K562 (cell line): ENCODE data around the gene STMP1. TPM values are rescaled to one million over a fixed set of nuclear protein-coding genes. Genes with fewer than 3 reads are reported as not detected.

ENCODE experiments used
- ATAC-seq: fragments of 200-7000 bp; cut with Tn5 transposase; 3 replicates; pipeline ENCODE4 v1.9.1; 2020; ENCODE audit warnings: moderate library complexity
- BruUV-seq: library from RNA; stranded (reverse); fragments of 400-500 nt; replicated peaks from 2 replicates; lab custom pipeline; 2021; lab: Mats Ljungman, UMichigan
- CTCF ChIA-PET: fragments of 300-600 bp; formaldehyde crosslinking; extraction: SDS; loops from one replicate; lab custom pipeline; 2021; ENCODE audit warnings: low intra/inter-chr PET ratio; lab: Yijun Ruan, JAX
- POLR2A ChIA-PET: fragments of 300-600, 350-650 bp; sonication (Branson Sonifier 250); formaldehyde crosslinking; extraction: SDS; loops from one replicate; lab custom pipeline; 2021; ENCODE audit warnings: antibody characterized with exemption, inconsistent platforms; lab: Yijun Ruan, JAX
- DNase-seq, 4 experiments: peaks; one replicate each; pipeline versions ENCODE4 v3.0.0 to v3.0.0-alpha.2; 2011 to 2018; ENCODE audit warnings: low spot score in 3 of 4, mixed read lengths in 3 of 4; ENCODE audit errors: extremely low read depth in 1 of 4
- FAIRE-seq: peaks from 2 replicates; lab custom pipeline; 2011; peaks lifted over from hg19 to GRCh38; lab: Jason Lieb, UNC
- H2AFZ ChIP-seq: 2 replicates; pipeline ENCODE4 v1.6.0; 2011; ENCODE audit warnings: low read depth, low read length, control low read depth, inconsistent platforms
- H3K27ac ChIP-seq: fragments of 200-600 bp; 3 replicates; pipeline ENCODE4 v1.8.0; 2011; ENCODE audit warnings: low read depth, mild to moderate bottlenecking, control low read depth, inconsistent platforms, low read length, moderate library complexity, mixed read lengths; ENCODE audit errors: extremely low read depth
- H3K27me3 ChIP-seq, 2 experiments: fragments of 300-600 bp in 1 of 2; 2 replicates in 1 of 2; 3 replicates in 1 of 2; pipeline versions ENCODE4 v1.6.0 to v1.8.0; 2011; ENCODE audit warnings: inconsistent platforms in 2 of 2, low read length in 2 of 2, mild to moderate bottlenecking in 1 of 2, mixed read lengths in 1 of 2, moderate library complexity in 1 of 2; ENCODE audit not compliant: control insufficient read depth in 2 of 2, insufficient read depth in 2 of 2
- H3K36me3 ChIP-seq: fragments of 300-600 bp; 3 replicates; pipeline ENCODE4 v1.8.0; 2011; ENCODE audit warnings: mild to moderate bottlenecking, low read length, inconsistent platforms; ENCODE audit not compliant: control insufficient read depth, insufficient read depth
- H3K4me1 ChIP-seq, 2 experiments: fragments of 200-600 bp in 1 of 2; replicated peaks in 1 of 2; 2 replicates in 1 of 2; 3 replicates in 1 of 2; pipeline versions ENCODE4 v1.5.1 to v1.8.0; 2011; ENCODE audit warnings: inconsistent platforms in 2 of 2, low read length in 2 of 2, mild to moderate bottlenecking in 1 of 2, mixed read lengths in 1 of 2, moderate library complexity in 1 of 2; ENCODE audit not compliant: control insufficient read depth in 2 of 2, insufficient read depth in 2 of 2
- H3K4me2 ChIP-seq: 2 replicates; pipeline ENCODE4 v1.6.1; 2011; ENCODE audit warnings: low read length, control low read depth, inconsistent platforms, mixed read lengths; ENCODE audit not compliant: insufficient read depth
- H3K4me3 ChIP-seq: fragments of 200-600 bp; sonication (generic), shearing (Covaris generic); 2 replicates; pipeline ENCODE4 v1.5.1; 2016; ENCODE audit warnings: control low read depth, inconsistent platforms
- H3K79me2 ChIP-seq: fragments of 200-600 bp; 3 replicates; pipeline ENCODE4 v1.8.0; 2011; ENCODE audit warnings: low read length, inconsistent platforms; ENCODE audit not compliant: control insufficient read depth, insufficient read depth
- H3K9ac ChIP-seq, 2 experiments: 2 replicates each; pipeline versions ENCODE4 v1.6.0 to v1.6.1; 2011; ENCODE audit warnings: low read depth in 2 of 2, low read length in 2 of 2, control low read depth in 1 of 2, inconsistent platforms in 1 of 2, mild to moderate bottlenecking in 1 of 2, mixed read lengths in 1 of 2; ENCODE audit not compliant: insufficient read depth in 1 of 2
- H3K9me1 ChIP-seq: one replicate; pipeline ENCODE4 v1.6.0; 2011; ENCODE audit warnings: inconsistent platforms, mild to moderate bottlenecking, low read length, moderate library complexity; ENCODE audit not compliant: control insufficient read depth, insufficient read depth
- H3K9me3 ChIP-seq: replicated peaks from 2 replicates; pipeline ENCODE4 v1.5.1; 2011; ENCODE audit warnings: low read depth, low read length, inconsistent platforms; ENCODE audit not compliant: control insufficient read depth, insufficient read depth
- H4K20me1 ChIP-seq: replicated peaks from 2 replicates; pipeline ENCODE4 v1.6.1; 2011; ENCODE audit warnings: low read length, inconsistent platforms, mixed read lengths; ENCODE audit not compliant: control insufficient read depth, insufficient read depth
- BACH1 ChIP-seq: fragments of 200-800 bp; sonication (Bioruptor generic); IDR thresholded peaks from 2 replicates; pipeline ENCODE4 v1.6.1; 2016; ENCODE audit warnings: missing genetic modification characterization, missing compliant biosample characterization
- CREB1 ChIP-seq, 2 experiments: sonication (generic) in 1 of 2; formaldehyde crosslinking in 1 of 2; IDR thresholded peaks; 2 replicates each; pipeline versions ENCODE4 v1.6.1 to v1.8.0; 2012 to 2022; ENCODE audit warnings: inconsistent platforms in 1 of 2, mild to moderate bottlenecking in 1 of 2, missing genetic modification reagents in 1 of 2, moderate library complexity in 1 of 2
- FOSL1 ChIP-seq: fragments of 200-800 bp; sonication (Bioruptor generic); conservative IDR thresholded peaks from 2 replicates; pipeline ENCODE4 v1.6.1; 2016; ENCODE audit warnings: missing genetic modification characterization, missing compliant biosample characterization
- MCM7 ChIP-seq, 2 experiments: fragments of 450-650 bp; IDR thresholded peaks; 2 replicates each; pipeline ENCODE4 v1.6.1; 2016 to 2018
- MTA2 ChIP-seq: fragments of 450-650 bp; IDR thresholded peaks from 2 replicates; pipeline ENCODE4 v1.6.1; 2016; ENCODE audit warnings: low read depth
- SIN3B ChIP-seq: fragments of 450-650 bp; IDR thresholded peaks from 2 replicates; pipeline ENCODE4 v1.6.1; 2017; ENCODE audit warnings: low read depth, mild to moderate bottlenecking, moderate library complexity
- XRCC5 ChIP-seq: fragments of 200-400 bp; formaldehyde crosslinking; IDR thresholded peaks from 2 replicates; pipeline ENCODE4 v1.6.1; 2017; ENCODE audit warnings: low read depth, mild to moderate bottlenecking, low read length
- ZNF76 ChIP-seq: fragments of 250-450 bp; sonication (Bioruptor Pico); IDR thresholded peaks from 2 replicates; pipeline ENCODE4 v1.4.0; 2020; ENCODE audit warnings: mild to moderate bottlenecking, moderate library complexity, borderline replicate concordance
- WGBS: fragments of 100-300 bp; shearing (Covaris generic); methylation state at CpG from one replicate; pipeline ENCODE4 v1.1.6; 2016; ENCODE audit warnings: low coverage, mixed read lengths; ENCODE audit not compliant: insufficient coverage; ENCODE audit errors: missing lambda C conversion rate; 5-methylcytosine and 5-hydroxymethylcytosine counted together
- in situ Hi-C: fragments of 300-500 bp; cut with MboI; formaldehyde crosslinking; loops from 4 replicates; pipeline ENCODE4 v1.15.0; 2018; ENCODE audit warnings: inconsistent platforms, mixed read lengths
- intact Hi-C: fragments of 100-400 bp; cut with micrococcal nuclease; formaldehyde crosslinking; loops from 2 replicates; pipeline ENCODE4 v1.14.2; 2022
- polyA plus RNA-seq, 8 experiments: library from polyadenylated mRNA; depleted of rRNA in 4 of 8; stranded (reverse) in 5 of 8; unstranded in 3 of 8; fragments of >200 nt; fragmentation: Nextera tagmentation in 2 of 8; fragmentation: Illumina TruSeq in 1 of 8; extraction: Ambion mirVana in 2 of 8; extraction: Trizol in 1 of 8; gene quantifications; 2 replicates each; pipeline versions ENCODE4 v1.2.1 to v1.2.3, GENCODE V29; 2011 to 2014; ENCODE audit warnings: inconsistent platforms in 1 of 8, missing spikeins in 1 of 8
- total RNA-seq, 7 experiments: library from RNA; depleted of rRNA in 6 of 7; stranded (reverse); fragments of >200 nt in 6 of 7; fragmentation: Illumina TruSeq in 2 of 7; extraction: Trizol in 2 of 7; gene quantifications; 2 replicates each; pipeline versions ENCODE4 v1.2.1 to v1.2.3, GENCODE V29; 2011 to 2021; ENCODE audit warnings: low replicate concordance in 1 of 7

The STMP1 gene
- total and polyA plus RNA-seq, 9 of the 15 experiments (the other 6 are each of a cell fraction or from before 2014, with no cell fraction given): 10.6 to 249 (median 56.8) TPM

DNA sequence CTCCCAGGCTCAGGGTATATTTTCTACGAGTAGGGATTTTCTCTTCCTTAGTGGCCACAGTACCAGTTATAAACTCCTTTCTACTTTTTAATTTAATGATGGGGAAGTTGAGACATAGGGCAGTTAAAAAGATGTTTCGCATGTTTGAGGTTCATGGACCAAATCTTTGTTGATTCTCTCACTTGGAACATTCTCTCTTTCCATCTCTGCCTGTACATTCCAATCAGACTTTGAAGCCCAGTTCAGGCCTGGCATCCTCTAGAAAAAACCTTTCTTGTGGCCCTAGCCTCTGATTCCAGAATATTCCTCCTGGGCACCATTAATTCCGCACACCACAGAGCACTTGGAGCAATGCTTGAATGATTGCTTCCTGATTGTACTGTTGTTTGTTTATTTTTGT is 47.2 kb downstream of the STMP1 start:
- FAIRE-seq: no peak
- H3K9me3 ChIP-seq: no peaks in the 10 kb centered on the region
- no TSS peak for BruUV-seq
- no peak overlapping the region for H3K4me3 ChIP-seq
- H3K27me3 ChIP-seq: peaks cover 20 to 30% of the 10 kb centered on the region in 2 experiments; a peak in 4 of 5 replicates
- no peaks in the 10 kb centered on the region for H3K79me2 ChIP-seq
- ChIA-PET POLR2A (interaction anchor here (1.6 kb wide), 1 partner anchor 9 kb away, joined by 4 read pairs; no protein-coding TSS in a partner anchor), CTCF (no interaction called here)
- in situ Hi-C loops: no loop called here
- intact Hi-C loops: loop anchor here (5.0 kb wide), 1 partner anchor 427 kb away; no protein-coding TSS in a partner anchor
- no peak overlapping the region for H3K27ac ChIP-seq
- H4K20me1 ChIP-seq: no peaks in the 10 kb centered on the region
- TF ChIP-seq MTA2 (no peak), BACH1 (no peak), SIN3B (no peak), XRCC5 (no peak), CREB1 (IDR thresholded peaks at IDR 0.05) (no peak), CREB1 (CRISPR knock-in tag; IDR thresholded peaks at IDR 0.05) (no peak), ZNF76 (CRISPR knock-in tag) (no peak), FOSL1 (tag) (no peak), MCM7 (IDR thresholded peaks at IDR 0.05) (no peak)
- H3K9me1 ChIP-seq: no peaks in the 10 kb centered on the region
- H3K4me1 ChIP-seq: peaks cover 2 to 10% of the 10 kb centered on the region in 2 experiments; a peak in 3 of 5 replicates
- H3K36me3 ChIP-seq: no peaks in the 10 kb centered on the region
- H3K9ac ChIP-seq: no peak overlapping the region
- no peak overlapping the region for H3K4me2 ChIP-seq
- ATAC-seq: no peak
- H2AFZ ChIP-seq: no peak overlapping the region
- DNase-seq: no peak
- 41% methylated on average over 3 of the region's 3 CpGs for WGBS
